NCI-H2029 (cell line): ENCODE measurements around the gene DNAJB6.

Experiments
- DNase-seq: peaks from one replicate; lab custom pipeline; 2025; lab: John Stamatoyannopoulos, UW

The DNAJB6 gene

GRCh38 chr7:157368955-157369354 lies 32.2 kb downstream of the DNAJB6 start:
- no peak for DNase-seq

- DNase-seq: no peak
Observed at GRCh38 chr7:157370742-157371141, 33.9 kb downstream of the DNAJB6 start.

- no peak for DNase-seq
Observed at GRCh38 chr7:157371296-157371695, 34.5 kb downstream of the DNAJB6 start.

GRCh38 chr7:157372300-157373232 lies 35.8 kb downstream of the DNAJB6 start:
- no peak for DNase-seq

- no peak for DNase-seq
Observed at GRCh38 chr7:157373493-157373892, 36.7 kb downstream of the DNAJB6 start.

GRCh38 chr7:157375410-157375809 lies 38.6 kb downstream of the DNAJB6 start:
- no peak for DNase-seq

GRCh38 chr7:157377436-157378124 lies 40.8 kb downstream of the DNAJB6 start:
- DNase-seq: no peak

GRCh38 chr7:157378390-157378789 lies 41.6 kb downstream of the DNAJB6 start:
- DNase-seq: no peak

GRCh38 chr7:157379493-157379892 lies 42.7 kb downstream of the DNAJB6 start:
- DNase-seq: no peak

GRCh38 chr7:157380416-157380815 lies 43.6 kb downstream of the DNAJB6 start:
- DNase-seq: no peak

GRCh38 chr7:157383868-157384267 lies 47.1 kb downstream of the DNAJB6 start:
- DNase-seq: no peak

GRCh38 chr7:157384301-157384700 lies 47.5 kb downstream of the DNAJB6 start:
- DNase-seq: no peak

GRCh38 chr7:157386979-157387800 lies 50.4 kb downstream of the DNAJB6 start:
- peak; percentile 81 for DNase-seq

- DNase-seq: no peak
Observed at GRCh38 chr7:157388301-157388700, 51.5 kb downstream of the DNAJB6 start.

- no peak for DNase-seq
Observed at GRCh38 chr7:157389951-157390730, 53.3 kb downstream of the DNAJB6 start.

- no peak for DNase-seq
Observed at GRCh38 chr7:157391036-157391710, 54.4 kb downstream of the DNAJB6 start.

- no peak for DNase-seq
Observed at GRCh38 chr7:157392256-157393037, 55.6 kb downstream of the DNAJB6 start.

GRCh38 chr7:157394246-157395191 lies 57.7 kb downstream of the DNAJB6 start:
- DNase-seq: no peak

GRCh38 chr7:157395206-157395605 lies 58.4 kb downstream of the DNAJB6 start:
- no peak for DNase-seq
